GM18907 (cell line): ENCODE measurements around the gene BTBD1.

Experiments used
- ATAC-seq: cut with Tn5 transposase; IDR thresholded peaks from one replicate; pipeline ENCODE4 v1.9.1; 2021; ENCODE audit warnings: mild to moderate bottlenecking, moderate library complexity; ENCODE audit not compliant: unreplicated experiment

BTBD1 gene

GRCh38 chr15:83066734-83067637 lies at the start of gene BTBD1:
TSS of gene BTBD1 (minus strand) at chr15:83067252. CDS start at chr15:83067151, 101 bp downstream.
- peak; percentile 85 for ATAC-seq

DNA sequence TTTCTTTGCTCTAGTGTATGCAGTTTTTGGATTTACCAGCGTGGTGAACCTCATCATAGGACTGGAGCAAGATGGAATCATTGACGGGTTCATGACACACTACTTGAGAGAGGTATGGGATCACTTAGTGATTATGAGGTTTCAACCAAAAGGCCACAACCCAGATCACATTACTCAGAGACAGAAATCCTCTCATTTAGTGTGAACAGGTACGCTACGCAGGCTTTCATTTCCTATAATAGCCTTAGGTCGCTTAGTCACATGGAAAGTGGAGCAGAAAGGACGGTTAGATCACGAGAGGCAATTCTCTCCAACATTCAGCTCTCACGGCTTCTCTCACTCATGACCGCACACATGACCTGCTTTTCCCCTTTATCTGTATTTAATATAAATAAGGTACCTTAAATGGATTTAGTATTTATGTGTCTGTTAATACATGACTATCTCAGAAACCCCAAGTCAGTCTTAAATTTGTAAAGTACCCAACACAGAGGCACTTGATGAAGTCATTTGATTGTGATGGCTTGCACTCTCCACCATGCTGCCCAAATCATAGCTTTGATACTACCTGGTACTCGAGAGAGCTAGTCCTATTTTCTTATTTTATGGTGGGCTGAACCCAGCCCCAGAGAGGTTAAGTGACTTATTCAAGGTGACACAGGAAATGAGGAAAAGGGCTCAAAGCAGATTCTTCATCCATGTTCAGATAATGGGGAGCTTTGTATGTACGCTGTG lies 48.9 kb upstream of the BTBD1 start:
- no peak for ATAC-seq

DNA sequence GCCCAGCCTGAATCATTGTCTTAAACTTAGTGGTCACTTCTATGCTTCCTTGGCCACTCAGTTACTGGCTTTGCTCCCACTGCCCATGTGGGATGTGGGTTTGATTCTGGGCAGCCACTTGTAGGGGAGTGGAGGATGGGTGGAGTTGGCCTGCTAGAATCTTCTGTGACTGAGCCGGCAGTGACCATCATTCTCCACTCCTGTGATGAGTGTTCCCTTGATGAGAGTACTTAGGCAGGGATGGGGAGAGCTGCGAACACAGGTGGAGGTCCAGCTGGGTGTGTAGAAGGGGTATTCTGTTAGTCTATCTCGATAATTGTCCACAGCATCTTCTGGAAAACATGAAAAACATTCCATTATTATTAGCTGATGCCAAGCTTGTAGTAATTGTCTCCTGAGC lies 48.4 kb upstream of the BTBD1 start:
- ATAC-seq: no peak

DNA sequence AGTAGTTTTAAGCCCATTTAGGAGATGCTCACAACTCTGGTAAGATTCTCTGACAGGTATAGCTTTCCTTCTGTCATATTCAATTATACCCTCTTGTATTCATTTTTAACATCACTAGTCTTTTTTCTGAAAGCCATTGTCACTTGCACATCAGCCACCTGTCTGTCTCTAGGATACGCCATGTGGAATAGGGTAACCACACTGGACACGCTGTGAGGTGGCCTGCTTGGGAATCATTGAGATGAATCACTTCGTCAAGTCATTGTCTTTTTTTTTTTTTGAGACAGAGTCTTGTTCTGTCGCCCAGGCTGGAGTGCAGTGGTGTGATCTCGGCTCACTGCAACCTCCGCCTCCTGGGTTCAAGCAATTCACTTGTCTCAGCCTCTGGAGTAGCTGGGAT lies 47.8 kb upstream of the BTBD1 start:
- no peak for ATAC-seq

DNA sequence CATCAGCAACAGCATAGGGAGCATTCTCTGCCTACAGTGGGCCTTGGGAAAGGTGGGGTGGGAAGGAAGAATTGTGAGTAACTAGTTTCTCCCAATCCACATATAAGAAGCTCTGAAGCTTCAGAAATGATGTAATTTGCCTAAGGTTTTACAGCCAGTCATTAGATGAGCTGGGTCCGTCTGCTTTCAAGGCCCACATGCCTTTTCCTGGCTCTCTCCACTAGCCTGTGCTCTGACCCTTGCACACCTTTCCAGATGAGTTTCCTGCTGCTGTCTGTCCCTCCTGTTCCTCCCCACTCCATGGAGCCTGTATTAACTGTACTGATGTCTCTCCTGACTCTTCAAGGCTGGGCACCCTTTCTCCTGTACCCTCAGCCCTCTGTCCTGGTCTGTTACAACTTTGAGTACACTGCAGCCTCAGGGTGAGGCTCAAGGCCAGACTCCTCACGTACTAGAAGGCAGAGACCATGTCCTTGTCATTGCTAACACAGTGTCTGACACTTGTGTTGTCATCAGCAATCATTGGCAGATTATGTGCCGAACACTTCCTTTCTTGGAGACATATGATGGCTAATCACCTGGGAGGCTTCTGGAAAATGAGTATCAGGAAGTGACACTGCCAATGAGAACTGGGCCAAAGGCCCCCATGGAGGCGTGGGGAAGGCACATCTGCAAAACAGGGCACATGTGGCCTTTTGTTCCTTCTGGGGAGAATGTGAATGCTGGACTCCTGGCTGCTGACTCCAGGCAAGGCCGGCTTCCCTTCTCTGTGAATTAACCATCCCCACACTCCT lies 47.0 kb upstream of the BTBD1 start:
- no peak for ATAC-seq

- ATAC-seq: no peak
Observed at GRCh38 chr15:83112956-83113299, 45.9 kb upstream of the BTBD1 start.

GRCh38 chr15:83112233-83112955 lies 45.3 kb upstream of the BTBD1 start:
- no peak for ATAC-seq

DNA sequence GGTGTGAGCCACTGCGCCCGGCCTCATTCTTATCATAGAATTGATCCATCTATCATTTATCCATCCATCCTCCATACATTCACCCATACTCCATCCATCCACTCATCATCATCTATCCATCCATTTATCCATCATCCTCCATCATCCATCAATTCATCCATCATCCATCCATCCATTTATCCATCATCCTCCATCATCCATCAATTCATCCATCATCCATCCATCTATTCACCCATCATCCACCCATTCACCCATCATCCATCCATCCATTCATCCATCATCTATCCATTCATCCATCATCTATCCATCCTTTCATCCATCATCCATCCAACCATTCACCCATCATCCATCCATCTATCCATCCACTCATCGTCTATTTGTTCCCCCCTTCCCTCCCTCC lies 44.1 kb upstream of the BTBD1 start:
- no peak for ATAC-seq

DNA sequence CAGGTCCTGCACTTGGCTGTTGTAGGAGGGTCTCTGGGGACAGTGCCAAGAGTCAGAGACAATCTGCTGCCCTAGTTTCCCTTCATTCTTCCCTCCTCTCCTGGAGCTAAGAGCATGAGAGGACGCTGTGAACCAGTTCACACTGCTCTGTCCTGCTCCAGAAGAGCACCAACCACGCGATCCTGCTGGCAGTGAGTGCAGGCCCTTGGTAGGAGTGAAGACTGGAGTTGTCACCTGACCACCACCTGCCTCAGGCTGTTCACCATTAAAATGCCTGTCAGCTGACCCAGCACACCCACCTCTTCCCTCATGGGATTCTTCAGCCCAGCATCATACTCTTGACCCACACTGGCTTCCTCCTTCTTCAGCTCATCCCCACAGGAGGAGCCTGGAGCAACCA lies 43.3 kb upstream of the BTBD1 start:
- no peak for ATAC-seq

- ATAC-seq: no peak
Observed at GRCh38 chr15:83109532-83109931, 42.5 kb upstream of the BTBD1 start.

- ATAC-seq: peak; percentile 73
Observed at GRCh38 chr15:83108266-83109219, 41.5 kb upstream of the BTBD1 start.

GRCh38 chr15:83107841-83108181 lies 40.8 kb upstream of the BTBD1 start:
- ATAC-seq: peak; percentile 12

DNA sequence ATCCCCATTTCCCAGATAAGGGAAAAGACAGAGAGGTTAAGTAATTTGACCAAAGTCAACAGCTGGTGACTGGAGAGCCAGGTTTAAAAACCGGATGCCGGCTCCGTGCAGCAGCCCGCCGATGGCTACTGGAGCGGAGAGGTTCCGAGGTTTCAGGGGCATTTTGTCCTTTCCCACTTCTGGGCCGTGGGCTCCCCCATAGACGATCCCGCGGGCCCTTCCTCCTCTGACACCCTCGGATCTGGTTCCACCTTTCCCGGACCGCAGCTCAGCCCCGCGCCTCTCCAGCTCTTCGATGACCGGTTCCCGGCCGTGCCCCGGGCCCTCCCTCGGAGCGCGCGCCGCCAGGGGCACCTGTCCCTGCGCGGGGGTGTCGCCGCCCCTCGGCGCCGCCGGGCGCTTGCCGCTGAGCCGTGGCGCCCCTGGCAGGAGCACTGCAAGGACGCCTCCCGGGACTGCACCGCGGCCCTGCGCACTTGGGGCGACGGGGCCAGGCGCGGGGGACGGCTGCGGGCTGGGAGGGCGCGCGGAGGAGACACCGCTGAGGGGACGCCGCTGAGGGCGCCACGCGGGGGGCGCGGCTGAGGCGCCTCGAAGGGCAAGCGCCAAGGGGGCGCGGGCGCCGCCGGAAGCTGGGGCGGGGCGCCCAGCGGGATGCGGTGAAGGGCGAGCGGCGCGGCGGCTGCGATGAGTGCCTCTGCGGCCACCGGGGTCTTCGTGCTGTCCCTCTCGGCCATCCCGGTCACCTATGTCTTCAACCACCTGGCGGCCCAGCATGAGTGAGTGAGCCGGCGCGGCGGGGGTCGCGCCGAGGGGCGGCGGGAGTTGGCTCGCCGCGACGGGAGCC lies 40.2 kb upstream of the BTBD1 start, which contains the start of gene TM6SF1:
TSS of gene TM6SF1 (plus strand) at position 652 of the 847 bp plus-strand sequence. CDS start at position 688, 36 bp downstream.
- peak; percentile 45 for ATAC-seq

GRCh38 chr15:83105440-83105839 lies 38.4 kb upstream of the BTBD1 start:
- ATAC-seq: no peak

DNA sequence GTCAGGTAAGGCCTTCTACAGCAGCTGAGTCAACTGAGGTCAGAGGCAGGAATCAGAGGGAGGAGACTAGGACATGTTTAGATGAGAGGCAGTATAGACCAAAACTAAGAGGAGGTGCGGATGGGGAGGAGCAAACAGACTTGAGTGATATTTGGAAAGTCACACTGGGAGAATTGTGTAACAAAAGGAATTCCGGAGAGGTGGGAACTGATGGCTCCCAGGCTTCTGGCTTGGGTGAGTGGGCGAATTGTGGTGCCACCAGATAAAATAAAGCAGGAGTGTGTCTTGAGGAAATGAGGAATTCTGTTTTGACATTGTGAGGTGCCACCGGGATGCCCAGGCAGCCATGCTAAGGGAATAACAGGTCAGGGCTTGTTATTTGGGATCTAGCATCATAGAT lies 37.1 kb upstream of the BTBD1 start:
- ATAC-seq: no peak

DNA sequence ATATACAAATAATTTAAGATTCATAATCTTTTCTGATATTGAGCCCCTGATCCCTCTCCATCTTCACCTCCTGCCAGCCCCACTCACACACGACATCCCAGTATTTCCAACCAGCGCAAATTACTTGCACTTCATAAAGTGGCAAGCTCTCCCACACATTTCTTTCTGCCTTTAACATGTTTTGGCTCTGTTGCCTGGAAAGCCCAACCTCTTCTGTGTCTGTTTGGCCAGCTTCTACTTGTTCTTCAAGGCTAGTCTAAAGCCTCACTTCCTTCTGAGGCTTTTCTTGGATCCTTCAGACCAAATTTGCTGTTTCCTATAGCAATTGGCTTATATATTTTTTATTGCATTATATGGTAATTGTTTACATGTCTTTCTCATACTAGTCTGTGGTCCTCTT lies 35.3 kb upstream of the BTBD1 start:
- ATAC-seq: no peak

DNA sequence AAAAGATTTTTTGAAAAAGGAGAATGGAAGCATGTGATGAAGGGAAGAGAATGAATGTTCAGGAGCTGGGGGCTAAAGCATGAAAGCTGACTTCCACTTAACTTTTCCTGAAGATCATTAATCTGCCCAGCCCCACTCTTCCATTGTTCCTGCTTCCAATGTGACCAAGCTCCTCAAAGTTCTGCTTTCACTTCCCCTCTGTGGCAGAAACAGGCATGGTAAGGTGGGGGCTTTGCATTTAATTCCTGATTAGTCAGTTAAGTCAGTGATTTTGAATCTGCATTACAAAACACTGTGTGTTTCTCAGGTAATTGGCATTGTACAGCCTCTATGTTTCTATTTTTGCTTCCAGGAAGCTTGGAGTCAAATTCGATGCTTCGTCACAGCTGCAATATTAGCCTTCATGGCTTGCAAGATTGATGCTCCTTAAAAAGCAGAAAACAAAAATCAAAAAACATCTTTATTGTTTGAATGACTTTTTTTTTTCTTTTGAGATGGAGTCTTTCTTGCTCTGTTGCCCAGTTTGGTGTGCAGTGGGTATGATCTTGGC lies 33.1 kb upstream of the BTBD1 start:
- no peak for ATAC-seq

DNA sequence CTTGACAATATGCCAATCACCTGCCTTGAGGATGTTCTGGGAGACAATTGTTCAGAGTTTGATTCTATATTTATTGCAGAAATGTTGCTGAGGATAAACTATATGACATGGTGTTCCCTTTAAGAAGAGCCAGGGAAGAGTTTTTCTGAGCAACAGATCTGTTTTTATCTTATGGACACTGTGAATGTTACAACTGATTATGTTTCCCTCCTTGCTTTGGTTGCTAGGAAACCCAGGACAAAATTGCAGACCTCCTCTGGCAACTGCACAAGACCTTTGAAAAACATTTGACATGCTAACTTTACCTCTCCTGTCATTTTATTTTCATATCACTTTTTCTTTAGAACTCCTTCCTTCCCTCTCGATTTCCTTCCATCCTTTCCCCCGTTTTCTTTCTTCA lies 32.2 kb upstream of the BTBD1 start:
- no peak for ATAC-seq
